Psoas muscle (tissue), 8 donors: ENCODE results near the gene AOPEP. TPM values are rescaled to one million over a fixed set of nuclear protein-coding genes. Genes with fewer than 3 reads are reported as not detected.
A peak's percentile ranks its signal among the peaks of the same experiment; 100 is the strongest.
"Not testable (repeated sequence)": the region's sequence is repeated elsewhere in the genome, so short reads cannot be mapped to it uniquely, and the experiment has no call there.

Source experiments
- ATAC-seq, 4 donors: fragments of 200-7000 bp; cut with Tn5 transposase; one replicate each; pipeline ENCODE4 v1.9.1; 2020; ENCODE audit warnings: moderate library complexity in 3 of 4, mild to moderate bottlenecking in 2 of 4
- DNase-seq, 2 donors: peaks; one replicate each; pipeline ENCODE4 v3.0.0-alpha.2; 2020
- H3K27ac ChIP-seq: fragments of 200-600 bp; one replicate; pipeline ENCODE4 v1.8.0; 2022
- H3K27me3 ChIP-seq, 3 donors: fragments of 200-600 bp in 1 of 3; one replicate each; pipeline versions ENCODE4 v1.6.1 to v1.8.0; 2013 to 2022; ENCODE audit warnings: low read length in 2 of 3, mild to moderate bottlenecking in 2 of 3, moderate library complexity in 1 of 3; ENCODE audit not compliant: insufficient read depth in 3 of 3
- H3K36me3 ChIP-seq, 2 donors: fragments of 200-600 bp in 1 of 2; one replicate each; pipeline versions ENCODE4 v1.6.1 to v1.8.0; 2013 to 2022; ENCODE audit warnings: low read depth in 1 of 2, mild to moderate bottlenecking in 1 of 2, moderate library complexity in 1 of 2; ENCODE audit not compliant: insufficient read depth in 1 of 2
- H3K4me1 ChIP-seq: fragments of 200-600 bp; one replicate; pipeline ENCODE4 v1.8.0; 2022
- H3K4me3 ChIP-seq: fragments of 200-600 bp; one replicate; pipeline ENCODE4 v1.8.0; 2022; ENCODE audit warnings: mild to moderate bottlenecking
- H3K9me3 ChIP-seq: fragments of 200-600 bp; one replicate; pipeline ENCODE4 v1.8.0; 2022
- CTCF ChIP-seq: fragments of 200-600 bp; IDR thresholded peaks from one replicate; pipeline ENCODE4 v1.8.0; 2022; ENCODE audit warnings: antibody characterized with exemption
- WGBS, 3 donors: extraction: QIAGEN DNeasy Blood & Tissue Kit; methylation state at CpG; one replicate each; pipeline versions ENCODE4 v1.1.6 to v1.1.7; 2013; 5-methylcytosine and 5-hydroxymethylcytosine counted together
- intact Hi-C, 2 donors: fragments of 100-400 bp; cut with DNase I; formaldehyde crosslinking; loops; one replicate each; pipeline versions ENCODE4 v1.11.0 to v1.14.2; 2022
- polyA plus RNA-seq, 3 donors: library from polyadenylated mRNA; stranded (reverse); fragments of 200-250 nt; gene quantifications; one replicate each; pipeline ENCODE4 v1.2.3, GENCODE V29; 2013
- total RNA-seq, 4 donors: library from RNA; stranded (reverse); fragmentation: NEBNext Ultra II Directional in 2 of 4; extraction: Animal tissue kit (Norgen Biotek cat#: 25700) in 2 of 4; gene quantifications; one replicate each; pipeline versions ENCODE4 v1.2.1 to v1.2.4, GENCODE V29; 2021 to 2023
- donor health status: healthy with polysubstance abuse.
- donor health status: DM: no; HTN: no; CAD: no; lungs with moderate emphysema.
- donor health status: Bipolar disorder and iron deficiency.
- donor health status: healthy.
- donor health status: DM: yes; HTN: yes; CAD: no.
- donor health status: DM: no; HTN: no; CAD: no.
- donor health status: DM: no; HTN: no; CAD: no.
- donor health status: DM: yes; HTN: yes; CAD: no.

The AOPEP gene
- total and polyA plus RNA-seq, 7 donors: 46.4 to 96.9 (median 78.6) TPM

- no peaks in the 10 kb centered on the region for H3K36me3 ChIP-seq
- H3K27me3 ChIP-seq: no peaks in the 10 kb centered on the region
- no peak for ATAC-seq
- H3K4me3 ChIP-seq: no peak overlapping the region
- 98 to 99% (median 99%) methylated on average over 3 of the region's 3 CpGs for WGBS, 3 donors
- no peak overlapping the region for H3K27ac ChIP-seq
- TF ChIP-seq CTCF: no peak
- DNase-seq: no peak
- no peaks in the 10 kb centered on the region for H3K9me3 ChIP-seq
- intact Hi-C loops: no loop called here
- H3K4me1 ChIP-seq: peaks cover 19% of the 10 kb centered on the region
Observed at GRCh38 chr9:94846739-94847138, 120.2 kb downstream of the AOPEP start.

GRCh38 chr9:94847486-94847885 is 121.0 kb downstream of the AOPEP start:
- DNase-seq: no peak
- peak overlapping the region; percentile 39 for H3K27ac ChIP-seq
- peak in 1 of 4 donors; percentile 30 for ATAC-seq
- no peaks in the 10 kb centered on the region for H3K27me3 ChIP-seq
- H3K4me1 ChIP-seq: peaks cover 19% of the 10 kb centered on the region
- intact Hi-C loops: no loop called here
- H3K36me3 ChIP-seq: no peaks in the 10 kb centered on the region
- no peaks in the 10 kb centered on the region for H3K9me3 ChIP-seq
- H3K4me3 ChIP-seq: no peak overlapping the region
- 47 to 66% (median 57%) methylated on average over 3 of the region's 3 CpGs for WGBS, 3 donors
- no peak for TF ChIP-seq CTCF

- H3K27ac ChIP-seq, H3K27me3 ChIP-seq, H3K9me3 ChIP-seq, ATAC-seq, H3K36me3 ChIP-seq, DNase-seq, H3K4me3 ChIP-seq, intact Hi-C loops: not testable (repeated sequence)
- WGBS, 3 donors: 90 to 96% (median 92%) methylated on average over 10 of the region's 10 CpGs
- peaks cover 19% of the 10 kb centered on the region for H3K4me1 ChIP-seq
Observed at GRCh38 chr9:94848791-94849190, 122.3 kb downstream of the AOPEP start.

- ATAC-seq: peak; percentile 33 to 74 (median 54)
- Histone ChIP-seq H3K27ac (no peak overlapping the region), H3K9me3 (no peaks in the 10 kb centered on the region), H3K4me1 (peaks cover 19% of the 10 kb centered on the region), H3K36me3 (no peaks in the 10 kb centered on the region), H3K27me3 (no peaks in the 10 kb centered on the region), H3K4me3 (peak overlapping the region; percentile 27)
- WGBS, 3 donors: 35 to 63% (median 35%) methylated on average over 14 of the region's 14 CpGs
- intact Hi-C loops: no loop called here
- DNase-seq: no peak
- no peak for TF ChIP-seq CTCF
Observed at GRCh38 chr9:94850540-94851434, 124.3 kb downstream of the AOPEP start.

GRCh38 chr9:94851467-94851866 is 125.0 kb downstream of the AOPEP start:
- H3K4me3 ChIP-seq: no peak overlapping the region
- intact Hi-C loops: no loop called here
- no peak for TF ChIP-seq CTCF
- no peaks in the 10 kb centered on the region for H3K27me3 ChIP-seq
- H3K36me3 ChIP-seq: no peaks in the 10 kb centered on the region
- H3K27ac ChIP-seq: no peak overlapping the region
- H3K9me3 ChIP-seq: no peaks in the 10 kb centered on the region
- ATAC-seq (no peak), DNase-seq (no peak)
- 80 to 96% (median 89%) methylated on average over 4 of the region's 4 CpGs for WGBS, 3 donors
- peaks cover 19% of the 10 kb centered on the region for H3K4me1 ChIP-seq
